H9 (cell line): ENCODE results near the gene BDNF. TPM values are rescaled to one million over a fixed set of nuclear protein-coding genes. Genes with fewer than 3 reads are reported as not detected.

Experiments
- DNase-seq: peaks from one replicate; pipeline ENCODE4 v3.0.0-alpha.2; 2017
- H2AFZ ChIP-seq: one replicate; pipeline ENCODE4 v1.6.1; 2013; ENCODE audit warnings: mild to moderate bottlenecking, low read length, control low read depth, moderate library complexity
- H2AK5ac ChIP-seq: 2 replicates; pipeline ENCODE4 v1.6.1; 2013; ENCODE audit warnings: low read length, control low read depth, mixed read lengths; ENCODE audit not compliant: insufficient read length
- H2BK120ac ChIP-seq: one replicate; pipeline ENCODE4 v1.6.1; 2013; ENCODE audit warnings: low read depth, mild to moderate bottlenecking, low read length, control low read depth, inconsistent platforms; ENCODE audit not compliant: poor library complexity, severe bottlenecking
- H2BK12ac ChIP-seq: 2 replicates; pipeline ENCODE4 v1.6.1; 2013; ENCODE audit warnings: low read length, control low read depth, mixed read lengths, low read depth; ENCODE audit not compliant: insufficient read length
- H2BK15ac ChIP-seq: 2 replicates; pipeline ENCODE4 v1.6.1; 2013; ENCODE audit warnings: low read depth, low read length, control low read depth
- H2BK20ac ChIP-seq: one replicate; pipeline ENCODE4 v1.6.1; 2013; ENCODE audit warnings: low read depth, mild to moderate bottlenecking, low read length, control low read depth, inconsistent platforms; ENCODE audit not compliant: poor library complexity, severe bottlenecking
- H2BK5ac ChIP-seq: 2 replicates; pipeline ENCODE4 v1.6.1; 2013; ENCODE audit warnings: low read length, control low read depth, mixed read lengths; ENCODE audit not compliant: insufficient read length
- H3K14ac ChIP-seq: 2 replicates; pipeline ENCODE4 v1.6.1; 2013; ENCODE audit warnings: low read length, control low read depth; ENCODE audit not compliant: insufficient read depth
- H3K18ac ChIP-seq: 2 replicates; pipeline ENCODE4 v1.6.1; 2013; ENCODE audit warnings: low read depth, mild to moderate bottlenecking, mixed read lengths, low read length, control low read depth; ENCODE audit not compliant: insufficient read length
- H3K23ac ChIP-seq: 2 replicates; pipeline ENCODE4 v1.6.1; 2013; ENCODE audit warnings: low read length, control low read depth, mixed read lengths, low read depth; ENCODE audit not compliant: insufficient read length
- H3K23me2 ChIP-seq: 2 replicates; pipeline ENCODE4 v1.6.1; 2013; ENCODE audit warnings: low read depth, mild to moderate bottlenecking, mixed read lengths, low read length, control low read depth; ENCODE audit not compliant: insufficient read length, poor library complexity, severe bottlenecking
- H3K27ac ChIP-seq: 2 replicates; pipeline ENCODE4 v1.5.1; 2013; ENCODE audit warnings: low read length, control low read depth, mixed read lengths, low read depth; ENCODE audit not compliant: insufficient read length
- H3K27me3 ChIP-seq: 2 replicates; pipeline ENCODE4 v1.6.1; 2013; ENCODE audit warnings: low read length, control low read depth, inconsistent platforms; ENCODE audit not compliant: insufficient read depth
- H3K4ac ChIP-seq: 2 replicates; pipeline ENCODE4 v1.6.1; 2013; ENCODE audit warnings: low read depth, mild to moderate bottlenecking, control low read depth, inconsistent platforms, low read length, moderate library complexity
- H3K4me1 ChIP-seq: 2 replicates; pipeline ENCODE4 v1.6.1; 2013; ENCODE audit warnings: low read length, control low read depth, inconsistent platforms; ENCODE audit not compliant: insufficient read depth
- H3K4me2 ChIP-seq: 2 replicates; pipeline ENCODE4 v1.6.1; 2013; ENCODE audit warnings: low read length, control low read depth, mixed read lengths; ENCODE audit not compliant: insufficient read length, insufficient read depth
- H3K56ac ChIP-seq: 2 replicates; pipeline ENCODE4 v1.6.1; 2013; ENCODE audit warnings: low read depth, mild to moderate bottlenecking, mixed read lengths, low read length, control low read depth; ENCODE audit not compliant: insufficient read length
- H3K79me1 ChIP-seq: 2 replicates; pipeline ENCODE4 v1.6.1; 2013; ENCODE audit warnings: low read depth, mild to moderate bottlenecking, moderate library complexity, low read length, control low read depth, inconsistent platforms; ENCODE audit not compliant: insufficient read depth, poor library complexity, severe bottlenecking
- H3K79me2 ChIP-seq: 2 replicates; pipeline ENCODE4 v1.6.1; 2013; ENCODE audit warnings: low read length, control low read depth, inconsistent platforms; ENCODE audit not compliant: insufficient read depth
- H3K9ac ChIP-seq: 2 replicates; pipeline ENCODE4 v1.6.1; 2013; ENCODE audit warnings: low read length, control low read depth, mixed read lengths; ENCODE audit not compliant: insufficient read length; ENCODE audit errors: extremely low read depth
- H3K9me3 ChIP-seq: one replicate; pipeline ENCODE4 v1.6.1; 2013; ENCODE audit warnings: low read depth, low read length, inconsistent platforms; ENCODE audit not compliant: control insufficient read depth
- H3T11ph ChIP-seq: one replicate; pipeline ENCODE4 v1.6.1; 2013; ENCODE audit warnings: mild to moderate bottlenecking, low read length, control low read depth, inconsistent platforms
- H4K20me1 ChIP-seq: one replicate; pipeline ENCODE4 v1.6.1; 2013; ENCODE audit not compliant: control insufficient read depth, insufficient read length, insufficient read depth
- H4K5ac ChIP-seq: 2 replicates; pipeline ENCODE4 v1.6.1; 2013; ENCODE audit warnings: low read depth, mild to moderate bottlenecking, mixed read lengths, low read length, control low read depth; ENCODE audit not compliant: insufficient read length
- H4K8ac ChIP-seq: replicated peaks from 2 replicates; pipeline ENCODE4 v1.6.1; 2013; ENCODE audit warnings: low read length, control low read depth, mixed read lengths, low read depth; ENCODE audit not compliant: insufficient read length
- H4K91ac ChIP-seq: 2 replicates; pipeline ENCODE4 v1.6.1; 2013; ENCODE audit warnings: low read depth, mild to moderate bottlenecking, moderate library complexity, mixed read lengths, low read length, control low read depth; ENCODE audit not compliant: insufficient read length
- H3K27ac Mint-ChIP-seq, 3 experiments: 2 replicates in 2 of 3; 3 replicates in 1 of 3; pipeline ENCODE4 v1.8.0; 2020 to 2021; ENCODE audit warnings: mixed read lengths in 3 of 3, mild to moderate bottlenecking in 1 of 3, moderate library complexity in 1 of 3
- H3K27me3 Mint-ChIP-seq: 2 replicates; pipeline ENCODE4 v1.8.0; 2021; ENCODE audit warnings: low read depth, mild to moderate bottlenecking, moderate library complexity, mixed read lengths
- H3K36me3 Mint-ChIP-seq, 3 experiments: 2 replicates in 2 of 3; 3 replicates in 1 of 3; pipeline ENCODE4 v1.8.0; 2020 to 2021; ENCODE audit warnings: low read depth in 3 of 3, mixed read lengths in 3 of 3; ENCODE audit not compliant: insufficient read depth in 1 of 3
- H3K4me1 Mint-ChIP-seq, 2 experiments: 2 replicates each; pipeline ENCODE4 v1.8.0; 2020; ENCODE audit warnings: mixed read lengths in 2 of 2
- H3K4me3 Mint-ChIP-seq, 2 experiments: 2 replicates in 1 of 2; 3 replicates in 1 of 2; pipeline ENCODE4 v1.8.0; 2020 to 2021; ENCODE audit warnings: mild to moderate bottlenecking in 2 of 2, mixed read lengths in 2 of 2, moderate library complexity in 1 of 2
- H3K9me3 Mint-ChIP-seq, 2 experiments: 2 replicates in 1 of 2; 3 replicates in 1 of 2; pipeline ENCODE4 v1.8.0; 2020; ENCODE audit warnings: mild to moderate bottlenecking in 2 of 2, mixed read lengths in 2 of 2, moderate library complexity in 1 of 2
- CTCF ChIP-seq: fragments of 200-600 bp; sonication (generic); conservative IDR thresholded peaks from 3 replicates; pipeline ENCODE4 v1.8.0; 2021; ENCODE audit warnings: antibody characterized with exemption, mild to moderate bottlenecking
- WGBS: extraction: QIAGEN DNeasy Blood & Tissue Kit; methylation state at CpG from one replicate; pipeline ENCODE4 v1.1.7; 2013; ENCODE audit warnings: missing lambda C conversion rate, low lambda C conversion rate, mixed read lengths; ENCODE audit not compliant: insufficient read length; ENCODE audit errors: extremely low coverage; 5-methylcytosine and 5-hydroxymethylcytosine counted together
- total RNA-seq: library from RNA; stranded (reverse); gene quantifications from 2 replicates; pipeline ENCODE4 v1.2.1, GENCODE V29; 2021

The BDNF gene
- total RNA-seq, 1 experiment from 2014 or later, result 2.7 TPM

- WGBS, result no CpG with 5 or more reads among the region's 8 CpGs
- no peaks in the 10 kb centered on the region; the same call in 1 of the 2 replicates for H3K4me1 ChIP-seq
- H3K27ac ChIP-seq, result peak overlapping the region; percentile 76
- peak overlapping the region; percentile 79 for H3K9ac ChIP-seq
- no peak overlapping the region for H2BK20ac ChIP-seq
- H3K23me2 ChIP-seq, result peaks cover 37% of the 10 kb centered on the region
- Mint-ChIP-seq H3K27me3 (peaks cover 39% of the 10 kb centered on the region), H3K4me1 (peaks cover 32 to 37% of the 10 kb centered on the region in 2 experiments), H3K27ac (peak overlapping the region; percentile 80 to 100 (median 99)), H3K4me3 (peak overlapping the region; percentile 86 to 96), H3K9me3 (peaks cover 0 to 3% of the 10 kb centered on the region in 2 experiments; a peak in 1 of 5 replicates), H3K36me3 (no peaks in the 10 kb centered on the region; a peak in 1 of 7 replicates)
- no peak overlapping the region for H3K23ac ChIP-seq
- peaks cover 17% of the 10 kb centered on the region; the same call in 1 of the 2 replicates for H3K27me3 ChIP-seq
- H4K8ac ChIP-seq, result no peak overlapping the region
- no peak for DNase-seq
- no peaks in the 10 kb centered on the region for H3K9me3 ChIP-seq
- no peak overlapping the region for H2AK5ac ChIP-seq
- H3K18ac ChIP-seq, result peak overlapping the region; percentile 67
- peak overlapping the region; percentile 44; the same call in 1 of the 2 replicates for H3K14ac ChIP-seq
- peak overlapping the region; percentile 80 for H2BK120ac ChIP-seq
- H2AFZ ChIP-seq, result no peak overlapping the region
- H2BK12ac ChIP-seq, result no peak overlapping the region
- H3K4ac ChIP-seq, result no peak overlapping the region; the same call in 1 of the 2 replicates
- H4K20me1 ChIP-seq, result no peaks in the 10 kb centered on the region
- H3K79me1 ChIP-seq, result no peaks in the 10 kb centered on the region
- no peak overlapping the region for H3K56ac ChIP-seq
- no peak overlapping the region for H2BK15ac ChIP-seq
- H4K5ac ChIP-seq, result no peak overlapping the region
- no peak for TF ChIP-seq CTCF
- H2BK5ac ChIP-seq, result no peak overlapping the region
- no peak overlapping the region for H3T11ph ChIP-seq
- peak overlapping the region; percentile 78 for H3K4me2 ChIP-seq
- H4K91ac ChIP-seq, result no peak overlapping the region
- no peaks in the 10 kb centered on the region for H3K79me2 ChIP-seq
Observed at GRCh38 chr11:27717801-27718229, 17.6 kb upstream of the BDNF start.
